ENCODE measurements around the gene DHTKD1. TPM values are rescaled to one million over a fixed set of nuclear protein-coding genes. Genes with fewer than 3 reads are reported as not detected.

Gene DHTKD1, protein sequence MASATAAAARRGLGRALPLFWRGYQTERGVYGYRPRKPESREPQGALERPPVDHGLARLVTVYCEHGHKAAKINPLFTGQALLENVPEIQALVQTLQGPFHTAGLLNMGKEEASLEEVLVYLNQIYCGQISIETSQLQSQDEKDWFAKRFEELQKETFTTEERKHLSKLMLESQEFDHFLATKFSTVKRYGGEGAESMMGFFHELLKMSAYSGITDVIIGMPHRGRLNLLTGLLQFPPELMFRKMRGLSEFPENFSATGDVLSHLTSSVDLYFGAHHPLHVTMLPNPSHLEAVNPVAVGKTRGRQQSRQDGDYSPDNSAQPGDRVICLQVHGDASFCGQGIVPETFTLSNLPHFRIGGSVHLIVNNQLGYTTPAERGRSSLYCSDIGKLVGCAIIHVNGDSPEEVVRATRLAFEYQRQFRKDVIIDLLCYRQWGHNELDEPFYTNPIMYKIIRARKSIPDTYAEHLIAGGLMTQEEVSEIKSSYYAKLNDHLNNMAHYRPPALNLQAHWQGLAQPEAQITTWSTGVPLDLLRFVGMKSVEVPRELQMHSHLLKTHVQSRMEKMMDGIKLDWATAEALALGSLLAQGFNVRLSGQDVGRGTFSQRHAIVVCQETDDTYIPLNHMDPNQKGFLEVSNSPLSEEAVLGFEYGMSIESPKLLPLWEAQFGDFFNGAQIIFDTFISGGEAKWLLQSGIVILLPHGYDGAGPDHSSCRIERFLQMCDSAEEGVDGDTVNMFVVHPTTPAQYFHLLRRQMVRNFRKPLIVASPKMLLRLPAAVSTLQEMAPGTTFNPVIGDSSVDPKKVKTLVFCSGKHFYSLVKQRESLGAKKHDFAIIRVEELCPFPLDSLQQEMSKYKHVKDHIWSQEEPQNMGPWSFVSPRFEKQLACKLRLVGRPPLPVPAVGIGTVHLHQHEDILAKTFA
- 6.7 to 9.5 TPM (median 8.6 TPM) in 5 replicates for total RNA-seq (2022; extraction: Qiagen RNA extraction; ENCODE audit: low read depth)

DNA sequence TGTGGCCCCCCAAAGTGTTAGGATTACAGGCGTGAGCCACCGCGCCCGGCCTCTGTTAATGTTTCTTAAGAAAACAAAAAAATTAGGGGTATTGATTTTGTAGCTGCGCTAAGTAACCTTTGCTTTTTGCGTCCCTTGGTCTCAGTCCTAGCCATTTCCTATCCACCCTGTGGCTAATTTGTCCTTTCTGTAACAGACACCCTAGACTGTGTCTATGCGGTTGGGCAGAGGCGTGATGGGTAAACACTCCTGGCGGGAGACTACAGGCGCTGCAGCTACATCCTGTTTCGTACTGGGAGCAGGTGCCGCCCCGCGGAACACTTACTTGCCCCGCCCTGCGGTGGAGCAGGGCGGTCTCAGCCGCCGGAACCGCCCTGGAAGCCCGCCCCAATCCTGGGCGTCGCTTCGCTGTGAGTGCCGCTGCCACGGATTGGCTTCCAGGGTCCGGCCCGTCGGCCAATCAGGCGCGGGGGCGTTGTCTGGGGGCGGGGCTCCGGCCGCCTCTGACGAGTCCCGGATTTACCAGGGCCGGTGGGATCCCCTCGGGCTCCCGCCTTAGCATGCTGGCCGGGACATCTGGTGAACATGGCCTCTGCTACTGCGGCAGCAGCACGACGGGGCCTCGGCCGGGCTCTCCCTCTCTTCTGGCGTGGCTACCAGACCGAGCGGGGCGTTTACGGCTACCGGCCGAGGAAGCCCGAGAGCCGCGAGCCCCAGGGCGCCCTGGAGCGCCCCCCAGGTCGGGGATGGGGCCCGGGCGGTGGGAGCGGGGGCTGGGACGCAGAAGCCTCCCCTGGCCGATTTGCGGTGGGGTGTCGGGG lies at the start of gene DHTKD1:
DHTKD1 (plus strand) TSS at position 506 of the 821 bp plus-strand sequence; CDS start at position 586, 80 bp downstream.

DNA sequence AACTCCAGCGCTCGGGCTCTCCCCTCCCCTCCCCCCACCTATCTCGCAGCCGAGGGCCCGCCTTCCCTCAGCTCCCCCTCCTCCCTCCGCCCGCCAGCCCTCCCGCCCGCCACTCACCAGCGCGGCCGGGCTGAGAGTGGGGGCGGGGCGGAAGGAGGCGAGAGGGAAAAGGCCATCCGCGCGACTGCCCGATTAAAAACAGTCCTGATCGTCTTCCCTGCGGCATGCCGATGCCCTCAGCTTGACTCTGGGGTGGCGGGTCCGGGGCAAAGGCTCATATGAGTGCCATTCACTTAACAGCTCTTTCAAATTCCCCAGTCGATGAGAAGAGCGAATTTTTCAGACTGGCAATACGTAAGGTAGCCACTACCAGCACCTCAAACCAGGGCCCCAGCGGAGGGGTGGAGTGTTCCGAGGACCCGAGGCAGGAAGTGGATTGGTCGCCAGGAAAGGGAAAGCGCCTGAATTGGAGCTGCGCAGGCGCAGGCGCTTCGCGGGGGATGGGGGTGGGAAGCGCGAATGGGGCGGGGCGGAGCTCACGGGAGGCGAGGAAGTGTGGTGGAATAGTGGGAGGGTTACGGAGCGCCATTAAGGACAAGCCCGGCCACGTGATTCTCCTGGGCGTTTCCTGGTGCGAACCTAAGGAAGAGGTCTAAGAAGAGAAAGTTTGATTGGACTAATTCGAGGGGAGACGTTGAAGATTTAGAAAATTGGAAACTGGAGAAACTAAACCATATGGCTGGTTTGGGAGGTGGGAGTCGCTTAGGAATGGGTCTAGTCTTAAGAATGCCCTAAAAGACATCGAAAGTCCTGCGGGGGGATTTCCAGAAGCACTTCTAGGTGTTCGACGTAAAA lies 25.7 kb upstream of the DHTKD1 start, which contains the start of gene UPF2:
UPF2 (minus strand) TSS at position 13 of the 855 bp plus-strand sequence. CDS start 7,386 bp downstream, outside the sequence.

DNA sequence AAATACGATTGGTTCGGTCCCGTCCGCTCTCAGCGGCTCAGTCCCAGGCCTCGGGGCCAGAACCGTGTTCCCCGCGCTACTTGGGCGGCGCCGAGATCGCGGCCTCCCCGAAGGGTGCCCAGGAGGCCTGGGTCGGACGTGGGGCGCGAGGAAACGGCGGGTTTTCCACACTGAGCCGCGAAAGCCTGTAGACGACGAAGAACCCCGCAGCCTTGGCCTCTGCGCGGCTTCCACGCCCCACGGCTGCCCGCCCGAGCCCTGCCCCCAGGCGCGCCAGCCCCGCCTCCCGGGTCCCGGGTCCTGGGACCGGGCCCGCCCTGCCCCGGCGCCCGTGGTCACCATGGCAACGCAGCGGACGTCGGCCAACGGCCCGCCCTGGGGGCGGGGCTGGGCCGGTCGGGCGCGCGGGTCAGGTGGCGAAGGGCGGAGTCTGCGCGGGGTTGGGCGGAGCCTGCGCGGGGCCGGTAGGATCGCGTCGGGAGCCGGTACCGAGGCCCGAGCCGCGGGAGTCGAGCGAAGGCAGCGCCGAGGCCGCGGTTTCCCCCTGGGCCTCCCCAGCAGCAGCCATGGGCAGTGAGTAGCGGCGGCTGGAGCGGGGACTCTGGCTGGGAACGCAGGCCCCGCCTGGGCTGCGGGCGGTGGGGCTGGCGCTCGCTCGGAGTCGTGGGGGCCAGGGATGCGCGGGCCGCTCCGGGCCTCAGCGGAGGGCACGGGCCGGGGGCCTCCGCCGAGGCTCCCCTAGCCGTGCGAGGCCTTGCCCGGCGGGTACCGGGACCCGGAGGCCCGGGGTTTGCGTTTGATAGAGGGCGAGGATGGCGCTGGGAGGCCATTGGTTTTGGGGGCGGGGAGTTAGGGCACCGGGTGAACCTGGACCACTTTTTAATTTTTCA lies 60.7 kb downstream of the DHTKD1 start, which contains the start of gene SEC61A2:
SEC61A2 (plus strand) TSS at position 456 of the 890 bp plus-strand sequence; CDS start at position 567, 111 bp downstream.

Other genes with a start within 250 kb of the DHTKD1 start
- 32.1 to 41.8 TPM (median 40.9 TPM) in 5 replicates for gene PROSER2, start 245.6 kb upstream of the DHTKD1 start, total RNA-seq (2022; extraction: Qiagen RNA extraction; ENCODE audit: low read depth)
- gene UPF2, start 26.1 kb upstream of the DHTKD1 start, total RNA-seq (2022; extraction: Qiagen RNA extraction; ENCODE audit: low read depth): 15.4 to 21.1 TPM (median 16.3 TPM) in 5 replicates
- 11.1 to 13.8 TPM (median 12.6 TPM) in 5 replicates for gene SEC61A2, start 60.7 kb downstream of the DHTKD1 start, total RNA-seq (2022; extraction: Qiagen RNA extraction; ENCODE audit: low read depth)
- gene NUDT5, start 126.9 kb downstream of the DHTKD1 start, total RNA-seq (2022; extraction: Qiagen RNA extraction; ENCODE audit: low read depth): 126 to 167 TPM (median 141 TPM) in 5 replicates
- 130 to 200 TPM (median 134 TPM) in 5 replicates for gene CDC123, start 127.2 kb downstream of the DHTKD1 start, total RNA-seq (2022; extraction: Qiagen RNA extraction; ENCODE audit: low read depth)